GM13977 (cell line): ENCODE data around the gene MRPL47.
A peak's percentile ranks its signal among the peaks of the same experiment; 100 is the strongest.

Experiments used
- DNase-seq: peaks from one replicate; pipeline ENCODE4 v3.0.0; 2012; ENCODE audit warnings: low spot score
- in situ Hi-C: fragments of 300-500 bp; cut with MboI; formaldehyde crosslinking; loops from one replicate; pipeline ENCODE4 v1.12.0; 2022; ENCODE audit warnings: low sequenced_read_pairs, low pct_unique_long_range_greater_than_20kb, mixed read lengths, inconsistent platforms; ENCODE audit not compliant: unreplicated experiment
- TF ChIP-seq, protein P1 (sequence below): IDR thresholded peaks from 2 replicates; pipeline ENCODE4 v1.5.1; 2012; ENCODE audit warnings: mild to moderate bottlenecking, control low read depth; ENCODE audit not compliant: insufficient read depth; ENCODE audit errors: extremely low read depth, missing control alignments

MRPL47 gene

DNA sequence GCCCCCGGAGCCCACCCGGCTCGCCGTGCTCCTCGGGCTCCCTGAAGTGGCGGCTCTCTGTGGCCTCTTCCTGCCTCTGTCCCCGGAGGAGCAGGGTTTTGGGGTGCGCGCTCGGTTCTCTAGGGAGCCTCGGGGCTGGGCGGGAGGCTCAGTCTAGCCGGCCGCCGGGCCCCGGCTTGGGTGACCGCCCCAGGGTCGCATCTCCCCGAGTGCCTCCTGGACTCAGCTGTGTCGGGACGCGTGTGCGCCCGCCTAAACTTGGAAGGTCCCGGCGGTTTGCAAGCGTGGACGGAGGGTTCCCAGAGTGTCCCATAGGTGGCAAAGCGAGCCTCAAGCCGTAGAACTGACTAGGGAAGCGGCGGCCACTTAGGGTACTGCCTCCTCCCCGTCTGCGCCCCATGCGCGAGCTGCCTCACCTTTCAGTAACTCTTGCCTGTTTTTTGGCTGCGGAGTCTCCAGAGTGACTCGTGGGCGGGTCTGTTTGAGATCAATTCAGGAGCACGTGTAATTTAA is 41.1 kb downstream of the MRPL47 start:
- TF ChIP-seq, protein P1, sequence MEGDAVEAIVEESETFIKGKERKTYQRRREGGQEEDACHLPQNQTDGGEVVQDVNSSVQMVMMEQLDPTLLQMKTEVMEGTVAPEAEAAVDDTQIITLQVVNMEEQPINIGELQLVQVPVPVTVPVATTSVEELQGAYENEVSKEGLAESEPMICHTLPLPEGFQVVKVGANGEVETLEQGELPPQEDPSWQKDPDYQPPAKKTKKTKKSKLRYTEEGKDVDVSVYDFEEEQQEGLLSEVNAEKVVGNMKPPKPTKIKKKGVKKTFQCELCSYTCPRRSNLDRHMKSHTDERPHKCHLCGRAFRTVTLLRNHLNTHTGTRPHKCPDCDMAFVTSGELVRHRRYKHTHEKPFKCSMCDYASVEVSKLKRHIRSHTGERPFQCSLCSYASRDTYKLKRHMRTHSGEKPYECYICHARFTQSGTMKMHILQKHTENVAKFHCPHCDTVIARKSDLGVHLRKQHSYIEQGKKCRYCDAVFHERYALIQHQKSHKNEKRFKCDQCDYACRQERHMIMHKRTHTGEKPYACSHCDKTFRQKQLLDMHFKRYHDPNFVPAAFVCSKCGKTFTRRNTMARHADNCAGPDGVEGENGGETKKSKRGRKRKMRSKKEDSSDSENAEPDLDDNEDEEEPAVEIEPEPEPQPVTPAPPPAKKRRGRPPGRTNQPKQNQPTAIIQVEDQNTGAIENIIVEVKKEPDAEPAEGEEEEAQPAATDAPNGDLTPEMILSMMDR: peak; percentile 20
- in situ Hi-C loops: loop anchor here (10.0 to 25.0 kb wide), 2 partner anchors 239 to 551 kb away; partner anchors contain the start of gene ZNF639
- DNase-seq: peak; percentile 65

DNA sequence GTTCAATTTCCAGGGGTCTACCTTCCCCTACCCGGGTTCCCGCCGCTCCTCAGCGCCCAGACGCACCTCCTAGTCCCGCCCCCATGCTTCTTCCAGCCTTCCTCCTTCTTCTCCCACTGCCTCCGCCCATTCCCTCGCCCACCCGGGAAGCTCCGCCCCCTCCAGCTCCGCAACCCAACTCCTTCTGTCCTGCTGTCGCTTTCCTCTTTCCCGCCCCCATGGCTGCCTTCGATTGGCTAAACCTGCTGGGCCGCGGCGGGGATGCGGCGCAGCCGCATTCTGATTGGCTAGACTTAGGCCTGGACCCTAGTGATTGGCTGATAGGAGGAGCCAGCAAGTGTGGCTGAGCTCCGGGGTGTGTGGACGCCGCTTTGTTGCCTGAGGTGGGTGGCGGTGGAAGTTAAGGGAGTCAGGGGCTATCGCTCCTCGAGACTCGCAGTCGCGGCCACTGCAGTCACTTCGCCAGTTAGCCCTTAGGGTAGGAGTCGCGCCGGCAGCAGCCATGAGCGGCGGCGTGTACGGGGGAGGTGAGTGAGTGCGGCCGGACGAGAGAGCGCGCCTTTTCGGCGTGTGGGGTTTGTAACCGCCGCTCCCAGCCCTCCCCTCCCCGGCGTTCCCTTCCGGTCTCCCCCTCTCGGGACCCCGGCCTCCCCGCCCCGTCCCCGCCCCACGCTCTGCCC is 41.7 kb downstream of the MRPL47 start, which contains the start of gene ACTL6A:
ACTL6A (plus strand) TSS at position 336 of the 680 bp plus-strand sequence; CDS start at position 503, 167 bp downstream.
- TF ChIP-seq, protein P1: no peak
- in situ Hi-C loops: loop anchor here (10.0 to 25.0 kb wide), 2 partner anchors 238 to 550 kb away; partner anchors contain the start of gene ZNF639

DNA sequence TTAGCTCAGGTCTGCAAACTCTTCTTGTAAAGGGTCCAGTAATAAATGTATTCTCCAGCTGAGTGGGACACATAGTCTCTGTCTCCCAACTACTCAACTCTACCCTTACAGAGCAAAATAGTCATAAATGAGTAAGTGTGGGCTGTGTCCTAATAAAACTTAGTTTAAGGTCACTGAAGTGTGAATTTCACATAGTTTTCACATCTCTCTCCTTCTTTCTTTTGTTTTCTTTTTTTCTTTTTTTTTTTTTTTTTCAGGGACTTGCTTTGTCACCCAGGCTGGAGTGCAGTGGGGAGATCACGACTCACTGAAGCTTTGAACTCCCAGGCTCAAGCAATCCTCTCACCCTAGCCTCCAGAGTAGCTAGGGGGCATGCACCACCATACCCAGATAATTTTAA is 43.6 kb downstream of the MRPL47 start:
- no peak for DNase-seq

More for the DNA sequence above, 41.7 kb downstream of the MRPL47 start, which contains the start of gene ACTL6A:
- peak; percentile 98 for DNase-seq

DNA sequence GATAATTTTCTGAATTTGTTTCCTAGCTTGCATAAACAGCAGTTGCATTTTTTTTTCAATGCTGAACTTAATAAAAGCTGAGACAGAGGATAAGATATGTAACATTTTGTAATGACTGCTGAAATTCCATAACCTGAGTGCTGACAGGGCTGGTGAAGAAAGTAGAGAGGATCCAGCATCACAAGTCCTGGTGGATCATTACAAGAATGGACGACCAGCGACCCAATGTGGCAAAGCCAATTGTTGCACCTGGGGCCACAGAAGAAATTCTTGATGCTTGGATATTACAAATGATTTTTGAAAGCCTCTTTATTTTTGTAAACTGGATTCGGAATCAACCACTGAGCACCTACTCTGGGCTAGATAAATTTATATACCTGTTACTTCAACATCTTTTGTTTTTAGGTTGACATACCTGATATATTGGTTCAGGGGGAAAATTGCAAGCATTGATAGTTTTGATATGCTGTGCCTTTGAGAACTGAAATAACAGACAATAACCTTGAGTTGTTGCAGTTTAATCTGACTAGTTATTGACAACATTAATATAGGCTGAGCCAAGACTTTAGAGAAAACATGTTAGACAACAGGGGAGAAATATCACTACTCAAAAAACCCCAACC is 45.6 kb downstream of the MRPL47 start:
- in situ Hi-C loops: loop anchor here (10.0 to 25.0 kb wide), 2 partner anchors 114 to 547 kb away; no protein-coding TSS in a partner anchor
- DNase-seq: peak; percentile 70

More for the DNA sequence above, 43.6 kb downstream of the MRPL47 start:
- TF ChIP-seq, protein P1: no peak
- in situ Hi-C loops: loop anchor here (10.0 to 25.0 kb wide), 2 partner anchors 236 to 548 kb away; partner anchors contain the start of gene ZNF639

DNA sequence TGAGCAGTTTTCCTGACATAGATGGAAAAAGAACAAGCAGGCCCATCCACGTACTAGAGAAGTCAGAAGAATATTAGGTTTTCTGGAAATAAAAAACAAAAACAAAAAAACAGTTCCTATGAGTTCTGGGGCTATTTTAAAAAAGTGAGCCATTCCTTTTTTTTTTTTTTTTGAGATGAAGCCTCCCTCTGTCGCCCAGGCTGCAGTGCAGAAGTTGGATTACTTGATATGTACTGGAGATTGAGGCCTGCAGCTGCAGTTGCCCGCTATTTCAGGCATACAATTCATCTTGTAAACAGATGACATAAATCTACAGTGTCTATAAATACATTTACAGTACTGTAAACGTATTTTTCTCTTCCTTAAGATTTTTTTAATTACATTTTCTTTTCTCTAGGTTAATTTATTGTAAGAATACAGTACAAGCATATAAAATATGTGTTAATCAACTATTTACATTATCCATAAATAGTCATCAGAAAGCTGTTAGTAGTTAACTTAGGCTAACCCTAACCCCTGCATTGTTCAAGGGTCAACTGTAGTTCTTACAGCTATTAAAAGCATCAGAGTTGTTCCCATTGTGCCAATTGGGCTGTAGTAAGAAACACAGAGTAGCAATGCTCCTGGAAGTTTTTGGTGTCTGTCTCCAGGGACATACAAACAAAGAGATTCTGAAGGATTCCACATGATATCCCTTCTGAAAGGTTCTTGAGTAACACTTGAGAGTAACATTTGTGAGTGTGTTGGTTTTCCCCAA is 52.9 kb downstream of the MRPL47 start:
- TF ChIP-seq, protein P1: no peak
- in situ Hi-C loops: loop anchor here (10.0 to 25.0 kb wide), 2 partner anchors 107 to 539 kb away; no protein-coding TSS in a partner anchor
- DNase-seq: no peak

More for the DNA sequence above, 45.6 kb downstream of the MRPL47 start:
- TF ChIP-seq, protein P1: peak; percentile 79

DNA sequence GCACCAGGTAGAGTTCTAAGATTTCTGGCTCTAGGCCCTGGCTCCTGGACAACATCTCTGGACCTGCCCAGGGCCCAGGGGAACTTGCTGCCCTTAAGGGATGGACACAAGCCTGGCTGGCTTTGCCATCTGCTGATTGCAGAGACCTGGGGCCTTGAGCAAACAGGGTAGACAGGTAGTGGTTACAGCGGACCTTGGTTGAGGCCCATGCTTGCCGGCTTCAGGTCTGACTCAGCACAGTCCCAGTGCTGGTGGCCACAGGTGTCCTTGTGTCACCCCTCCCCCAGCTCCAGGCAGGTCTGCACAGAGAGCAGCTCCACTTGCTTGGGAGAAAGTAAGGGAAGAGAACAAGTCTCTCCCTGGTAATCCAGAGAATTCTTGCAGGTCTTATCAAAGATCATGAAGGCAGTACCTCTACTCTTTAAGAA is 57.6 kb downstream of the MRPL47 start:
- TF ChIP-seq, protein P1: no peak
- in situ Hi-C loops: no loop called here
- no peak for DNase-seq
